Esophagus squamous epithelium (tissue), 5 donors: ENCODE measurements around the gene TLK2. TPM values are rescaled to one million over a fixed set of nuclear protein-coding genes. Genes with fewer than 3 reads are reported as not detected.
"Not testable (repeated sequence)": the region's sequence is repeated elsewhere in the genome, so short reads cannot be mapped to it uniquely, and the experiment has no call there.

Experiments
- DNase-seq: peaks from one replicate; lab custom pipeline; 2025; lab: John Stamatoyannopoulos, UW
- H3K27ac ChIP-seq, 4 donors: fragments of 200-600 bp; sonication (generic); one replicate each; pipeline ENCODE4 v1.5.1; 2016 to 2019; ENCODE audit warnings: mild to moderate bottlenecking in 1 of 4
- H3K27me3 ChIP-seq, 4 donors: fragments of 200-600 bp; sonication (generic); 1 replicate in 3 of 4; 2 replicates in 1 of 4; pipeline versions ENCODE4 v1.5.1 to v1.6.0; 2017 to 2021; ENCODE audit warnings: antibody characterized with exemption in 1 of 4
- H3K36me3 ChIP-seq, 3 donors: fragments of 200-600 bp; sonication (generic); one replicate each; pipeline ENCODE4 v1.5.1; 2016 to 2019
- H3K4me1 ChIP-seq, 3 donors: fragments of 200-600 bp; sonication (generic); one replicate each; pipeline ENCODE4 v1.5.1; 2017 to 2019
- H3K4me3 ChIP-seq, 4 donors: fragments of 200-600 bp; sonication (generic); 1 replicate in 3 of 4; 2 replicates in 1 of 4; pipeline ENCODE4 v1.5.1; 2016 to 2019; ENCODE audit warnings: mild to moderate bottlenecking in 2 of 4, moderate library complexity in 1 of 4
- H3K9me3 ChIP-seq, 3 donors: fragments of 200-600 bp; sonication (generic); one replicate each; pipeline ENCODE4 v1.5.1; 2016 to 2019
- POLR2A ChIP-seq, 4 donors: fragments of 450-650 bp; IDR thresholded peaks; one replicate each; pipeline ENCODE4 v1.6.1; 2017; ENCODE audit warnings: antibody characterized with exemption in 4 of 4, mild to moderate bottlenecking in 4 of 4, moderate library complexity in 3 of 4
- WGBS, 2 donors: methylation state at CpG; one replicate each; pipeline ENCODE4 v1.1.5; 2018; 5-methylcytosine and 5-hydroxymethylcytosine counted together
- intact Hi-C: fragments of 100-400 bp; cut with DNase I; formaldehyde crosslinking; loops from one replicate; pipeline ENCODE4 v1.15.0; 2022
- total RNA-seq, 4 donors: library from RNA; depleted of rRNA; stranded (reverse); fragments of >200 nt; gene quantifications; one replicate each; pipeline ENCODE4 v1.1.0, GENCODE V29; 2016
- TF ChIP-seq, protein P1 (sequence below), 6 experiments: fragments of 450-650 bp in 4 of 6; fragments of 200-600 bp in 2 of 6; sonication (generic) in 2 of 6; IDR thresholded peaks; one replicate each; pipeline ENCODE4 v1.5.1; 2016 to 2019; ENCODE audit warnings: antibody characterized with exemption in 6 of 6, mild to moderate bottlenecking in 4 of 6, moderate library complexity in 4 of 6
- donor health status: DM: yes; HTN: yes; CAD: no.

TLK2 gene
- total RNA-seq, 4 donors from 2014 or later: 13.2 to 35.5 (median 28.0) TPM

DNA sequence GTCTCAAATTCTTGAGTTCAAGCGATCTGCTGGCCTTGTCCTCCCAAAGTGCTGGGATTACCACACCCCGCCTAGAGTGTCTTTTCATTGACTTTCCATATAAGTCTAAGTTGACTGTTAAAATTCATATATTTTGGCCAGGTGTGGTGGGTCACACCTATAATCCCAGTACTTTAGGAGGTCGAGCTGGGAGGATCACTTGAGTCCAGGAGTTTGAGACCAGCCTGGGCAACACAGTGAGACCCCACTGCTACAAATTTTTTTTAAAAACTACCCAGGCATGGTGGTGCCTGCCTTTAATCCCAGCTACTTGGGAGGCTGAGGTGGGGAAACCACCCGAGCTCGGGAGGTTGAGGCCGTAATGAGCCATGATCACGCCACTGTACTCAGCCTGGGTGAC lies 127.0 kb downstream of the TLK2 start:
- 85 to 91% methylated on average over 6 to 7 of the region's 7 CpGs for WGBS, 2 donors
- Histone ChIP-seq H3K4me1 (peaks cover 0 to 12% (median 0%) of the 10 kb centered on the region in 3 donors), H3K4me3 (no peak overlapping the region), H3K27ac (no peak overlapping the region), H3K36me3 (peaks cover 7 to 99% (median 26%) of the 10 kb centered on the region in 3 donors), H3K27me3 (no peaks in the 10 kb centered on the region), H3K9me3 (no peaks in the 10 kb centered on the region)
- no peak for DNase-seq
- intact Hi-C loops: no loop called here
- no peak for TF ChIP-seq POLR2A (IDR thresholded peaks at IDR 0.05)
- TF ChIP-seq, protein P1, sequence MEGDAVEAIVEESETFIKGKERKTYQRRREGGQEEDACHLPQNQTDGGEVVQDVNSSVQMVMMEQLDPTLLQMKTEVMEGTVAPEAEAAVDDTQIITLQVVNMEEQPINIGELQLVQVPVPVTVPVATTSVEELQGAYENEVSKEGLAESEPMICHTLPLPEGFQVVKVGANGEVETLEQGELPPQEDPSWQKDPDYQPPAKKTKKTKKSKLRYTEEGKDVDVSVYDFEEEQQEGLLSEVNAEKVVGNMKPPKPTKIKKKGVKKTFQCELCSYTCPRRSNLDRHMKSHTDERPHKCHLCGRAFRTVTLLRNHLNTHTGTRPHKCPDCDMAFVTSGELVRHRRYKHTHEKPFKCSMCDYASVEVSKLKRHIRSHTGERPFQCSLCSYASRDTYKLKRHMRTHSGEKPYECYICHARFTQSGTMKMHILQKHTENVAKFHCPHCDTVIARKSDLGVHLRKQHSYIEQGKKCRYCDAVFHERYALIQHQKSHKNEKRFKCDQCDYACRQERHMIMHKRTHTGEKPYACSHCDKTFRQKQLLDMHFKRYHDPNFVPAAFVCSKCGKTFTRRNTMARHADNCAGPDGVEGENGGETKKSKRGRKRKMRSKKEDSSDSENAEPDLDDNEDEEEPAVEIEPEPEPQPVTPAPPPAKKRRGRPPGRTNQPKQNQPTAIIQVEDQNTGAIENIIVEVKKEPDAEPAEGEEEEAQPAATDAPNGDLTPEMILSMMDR (IDR thresholded peaks at IDR 0.05): no peak

DNA sequence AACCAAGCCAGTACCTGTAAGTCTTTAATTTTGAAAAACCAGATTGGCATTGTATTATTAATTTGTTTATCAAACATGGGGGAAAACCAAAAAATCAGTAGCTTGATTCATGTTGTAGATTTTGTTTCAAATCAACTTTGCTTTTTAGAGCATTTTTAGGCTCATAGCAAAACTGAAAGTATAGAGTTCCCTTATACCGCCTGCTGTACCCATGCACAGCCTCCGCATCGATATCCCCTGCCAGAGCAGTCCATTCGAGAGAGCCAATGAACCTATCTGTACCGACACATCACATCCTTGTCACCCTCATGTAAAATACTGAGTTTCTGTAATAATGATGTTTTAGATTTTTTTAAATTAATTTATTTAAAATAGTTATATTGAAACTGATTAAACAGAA lies 132.7 kb downstream of the TLK2 start:
- Histone ChIP-seq H3K9me3 (no peaks in the 10 kb centered on the region), H3K36me3 (peaks cover 7 to 100% (median 14%) of the 10 kb centered on the region in 3 donors), H3K4me3 (no peak overlapping the region), H3K4me1 (no peaks in the 10 kb centered on the region), H3K27ac (no peak overlapping the region), H3K27me3 (no peaks in the 10 kb centered on the region)
- TF ChIP-seq POLR2A (IDR thresholded peaks at IDR 0.05): no peak
- TF ChIP-seq, protein P1 (IDR thresholded peaks at IDR 0.05): no peak
- intact Hi-C loops: no loop called here
- DNase-seq: no peak
- 89 to 92% methylated on average over 5 of the region's 5 CpGs for WGBS, 2 donors

DNA sequence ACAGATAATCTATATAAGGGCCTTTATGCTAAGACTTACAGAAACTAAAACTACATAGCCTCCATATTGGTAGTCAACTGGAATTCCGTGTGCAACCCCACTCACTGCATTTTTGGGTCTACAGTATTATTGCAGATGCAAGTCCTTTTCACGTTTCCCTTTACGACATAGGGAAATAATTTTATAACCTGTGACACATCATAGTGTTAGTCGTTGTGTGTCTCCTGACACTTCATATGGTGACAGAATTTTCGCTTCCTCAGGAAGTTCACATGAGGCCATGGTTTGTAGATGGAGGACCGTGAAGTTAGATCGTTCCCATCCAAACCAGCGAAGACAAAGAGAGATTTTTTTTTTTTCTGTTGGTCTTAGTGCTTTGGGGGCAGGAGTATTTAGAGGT lies 133.1 kb downstream of the TLK2 start:
- 79 to 80% methylated on average over 8 of the region's 8 CpGs for WGBS, 2 donors
- H3K27ac ChIP-seq: no peak overlapping the region

DNA sequence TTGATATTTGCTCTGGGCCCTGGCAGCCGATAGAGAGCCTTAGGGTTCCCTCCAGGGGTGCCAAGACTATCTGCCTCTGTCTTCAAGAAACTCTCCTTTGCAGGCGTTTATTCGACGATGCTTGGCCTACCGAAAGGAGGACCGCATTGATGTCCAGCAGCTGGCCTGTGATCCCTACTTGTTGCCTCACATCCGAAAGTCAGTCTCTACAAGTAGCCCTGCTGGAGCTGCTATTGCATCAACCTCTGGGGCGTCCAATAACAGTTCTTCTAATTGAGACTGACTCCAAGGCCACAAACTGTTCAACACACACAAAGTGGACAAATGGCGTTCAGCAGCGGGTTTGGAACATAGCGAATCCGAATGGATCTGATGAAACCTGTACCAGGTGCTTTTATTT lies 133.7 kb downstream of the TLK2 start:
- H3K27ac ChIP-seq, H3K9me3 ChIP-seq, intact Hi-C loops, H3K27me3 ChIP-seq, DNase-seq, H3K4me3 ChIP-seq, H3K4me1 ChIP-seq: not testable (repeated sequence)
- H3K36me3 ChIP-seq: peaks cover 7 to 94% (median 12%) of the 10 kb centered on the region in 3 donors
- 90 to 100% methylated on average over 1 to 6 of the region's 12 CpGs for WGBS, 2 donors

More for the DNA sequence above, 133.1 kb downstream of the TLK2 start:
- TF ChIP-seq POLR2A (IDR thresholded peaks at IDR 0.05): no peak
- TF ChIP-seq, protein P1 (IDR thresholded peaks at IDR 0.05): no peak
- Histone ChIP-seq H3K4me1 (no peaks in the 10 kb centered on the region), H3K36me3 (peaks cover 7 to 99% (median 12%) of the 10 kb centered on the region in 3 donors), H3K4me3 (no peak overlapping the region), H3K27me3 (no peaks in the 10 kb centered on the region), H3K9me3 (no peaks in the 10 kb centered on the region)
- intact Hi-C loops: no loop called here
- no peak for DNase-seq

DNA sequence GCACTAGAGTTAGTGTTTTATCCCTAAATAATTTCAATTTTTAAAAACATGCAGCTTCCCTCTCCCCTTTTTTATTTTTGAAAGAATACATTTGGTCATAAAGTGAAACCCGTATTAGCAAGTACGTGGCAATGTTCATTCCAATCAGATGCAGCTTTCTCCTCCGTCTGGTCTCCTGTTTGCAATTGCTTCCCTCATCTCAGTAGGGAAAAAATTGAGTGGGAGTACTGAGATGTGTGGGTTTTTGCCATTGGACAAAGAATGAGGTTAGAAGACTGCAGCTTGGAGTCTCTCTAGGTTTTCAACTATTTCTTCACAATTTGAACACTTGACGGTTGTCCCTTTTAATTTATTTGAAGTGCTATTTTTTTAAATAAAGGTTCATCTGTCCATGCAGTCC lies 134.5 kb downstream of the TLK2 start:
- H3K27ac ChIP-seq, H3K4me1 ChIP-seq, intact Hi-C loops, DNase-seq, H3K27me3 ChIP-seq, H3K9me3 ChIP-seq, H3K4me3 ChIP-seq: not testable (repeated sequence)
- 91 to 94% methylated on average over 4 of the region's 4 CpGs for WGBS, 2 donors
- H3K36me3 ChIP-seq: peaks cover 0 to 86% (median 12%) of the 10 kb centered on the region in 3 donors

- no peaks in the 10 kb centered on the region for H3K27me3 ChIP-seq
- TF ChIP-seq POLR2A (IDR thresholded peaks at IDR 0.05): no peak
- TF ChIP-seq, protein P1 (IDR thresholded peaks at IDR 0.05): no peak
- no peak for DNase-seq
- H3K9me3 ChIP-seq: no peaks in the 10 kb centered on the region
- intact Hi-C loops: no loop called here
- H3K36me3 ChIP-seq: peaks cover 0 to 75% (median 1%) of the 10 kb centered on the region in 3 donors
- WGBS, 2 donors: 73 to 76% methylated on average over 6 of the region's 6 CpGs
- no peak overlapping the region for H3K27ac ChIP-seq
- H3K4me3 ChIP-seq: no peak overlapping the region
- peaks cover 0 to 7% (median 0%) of the 10 kb centered on the region in 3 donors for H3K4me1 ChIP-seq
Observed at GRCh38 chr17:62614142-62614541, 135.5 kb downstream of the TLK2 start.
